DOHH2 (cell line): Measurements from ENCODE around the gene LRRC74B.

Experiments
- H3F3A ChIP-seq: fragments of 200-600 bp; sonication (generic), shearing (Covaris generic); 2 replicates; pipeline ENCODE4 v1.6.0; 2016; ENCODE audit warnings: antibody characterized with exemption, mild to moderate bottlenecking; ENCODE audit not compliant: control insufficient read depth, insufficient read depth
- H3K27ac ChIP-seq: fragments of 200-600 bp; sonication (generic); 2 replicates; pipeline ENCODE4 v1.5.1; 2014; ENCODE audit warnings: low read depth, mild to moderate bottlenecking, low read length, moderate library complexity
- H3K27me3 ChIP-seq: fragments of 200-600 bp; sonication (generic); 2 replicates; pipeline ENCODE4 v1.6.1; 2014; ENCODE audit warnings: mild to moderate bottlenecking, low read length, mixed read lengths; ENCODE audit not compliant: control insufficient read depth
- H3K36me3 ChIP-seq: fragments of 200-600 bp; sonication (generic); 2 replicates; pipeline ENCODE4 v1.6.1; 2014; ENCODE audit warnings: mild to moderate bottlenecking, low read length, moderate library complexity, mixed read lengths; ENCODE audit not compliant: control insufficient read depth
- H3K4me1 ChIP-seq: fragments of 200-600 bp; sonication (generic); 2 replicates; pipeline ENCODE4 v1.6.1; 2014; ENCODE audit warnings: mild to moderate bottlenecking, low read length, mixed read lengths; ENCODE audit not compliant: control insufficient read depth
- H3K4me2 ChIP-seq: fragments of 200-600 bp; sonication (generic); 2 replicates; pipeline ENCODE4 v1.6.0; 2014; ENCODE audit warnings: mild to moderate bottlenecking, low read length, moderate library complexity
- H3K4me3 ChIP-seq: fragments of 200-600 bp; sonication (generic); 2 replicates; pipeline ENCODE4 v1.5.1; 2014; ENCODE audit warnings: mild to moderate bottlenecking, low read length, mixed read lengths
- H3K79me2 ChIP-seq: fragments of 200-600 bp; sonication (generic); 2 replicates; pipeline ENCODE4 v1.6.1; 2014; ENCODE audit warnings: mild to moderate bottlenecking, low read length, mixed read lengths; ENCODE audit not compliant: control insufficient read depth
- H3K9me2 ChIP-seq: fragments of 200-600 bp; sonication (generic); replicated peaks from 2 replicates; pipeline ENCODE4 v1.6.1; 2014; ENCODE audit warnings: mild to moderate bottlenecking, low read length, mixed read lengths; ENCODE audit not compliant: control insufficient read depth
- H3K9me3 ChIP-seq: fragments of 200-600 bp; sonication (generic); 2 replicates; pipeline ENCODE4 v1.6.1; 2014; ENCODE audit warnings: antibody characterized with exemption, low read length, mixed read lengths; ENCODE audit not compliant: control insufficient read depth, insufficient read depth
- H4K20me1 ChIP-seq: fragments of 200-600 bp; sonication (generic); 2 replicates; pipeline ENCODE4 v1.6.0; 2014; ENCODE audit warnings: low read depth, mild to moderate bottlenecking, antibody characterized with exemption, low read length, moderate library complexity; ENCODE audit not compliant: control insufficient read depth, insufficient read depth
- CTCF ChIP-seq: fragments of 200-600 bp; sonication (generic); IDR thresholded peaks from one replicate; pipeline ENCODE4 v1.5.1; 2014; ENCODE audit warnings: antibody characterized with exemption, mild to moderate bottlenecking, low read depth, low read length; ENCODE audit not compliant: poor library complexity, severe bottlenecking
- EZH2phosphoT487 ChIP-seq: fragments of 200-600 bp; sonication (generic); IDR thresholded peaks from 2 replicates; pipeline ENCODE4 v1.6.1; 2017; ENCODE audit warnings: borderline replicate concordance, mild to moderate bottlenecking, antibody characterized with exemption, low read length, moderate library complexity, mixed read lengths

LRRC74B gene

GRCh38 chr22:21042978-21043859, 2.5 kb upstream of the LRRC74B start:
- Histone ChIP-seq H3K9me2 (no peaks in the 10 kb centered on the region), H4K20me1 (no peaks in the 10 kb centered on the region), H3K9me3 (no peaks in the 10 kb centered on the region), H3K4me1 (peaks cover 10% of the 10 kb centered on the region), H3K27ac (no peak overlapping the region), H3K79me2 (no peaks in the 10 kb centered on the region), H3K4me3 (no peak overlapping the region), H3K36me3 (no peaks in the 10 kb centered on the region), H3K4me2 (no peak overlapping the region), H3K27me3 (peaks cover 18% of the 10 kb centered on the region), H3F3A (no peaks in the 10 kb centered on the region)
- TF ChIP-seq CTCF: no peak
- no peak for TF ChIP-seq EZH2phosphoT487

GRCh38 chr22:21043860-21044535, 1.7 kb upstream of the LRRC74B start:
- no peaks in the 10 kb centered on the region for H3K9me2 ChIP-seq
- no peaks in the 10 kb centered on the region for H4K20me1 ChIP-seq
- H3K4me2 ChIP-seq: no peak overlapping the region
- H3K4me1 ChIP-seq: peaks cover 10% of the 10 kb centered on the region
- H3F3A ChIP-seq: no peaks in the 10 kb centered on the region
- H3K36me3 ChIP-seq: no peaks in the 10 kb centered on the region
- H3K9me3 ChIP-seq: no peaks in the 10 kb centered on the region
- no peak overlapping the region for H3K4me3 ChIP-seq
- TF ChIP-seq EZH2phosphoT487 (no peak), CTCF (no peak)
- H3K27ac ChIP-seq: no peak overlapping the region
- H3K79me2 ChIP-seq: no peaks in the 10 kb centered on the region
- peaks cover 16% of the 10 kb centered on the region for H3K27me3 ChIP-seq

GRCh38 chr22:21044931-21045584, 688 bp upstream of the LRRC74B start:
- H3K4me3 ChIP-seq: peak overlapping the region; percentile 31; the same call in 1 of the 2 replicates
- H3K9me2 ChIP-seq: no peaks in the 10 kb centered on the region
- peak overlapping the region; percentile 70 for H3K4me2 ChIP-seq
- peaks cover 10% of the 10 kb centered on the region for H3K4me1 ChIP-seq
- H3K9me3 ChIP-seq: no peaks in the 10 kb centered on the region
- H4K20me1 ChIP-seq: no peaks in the 10 kb centered on the region
- TF ChIP-seq CTCF (no peak), EZH2phosphoT487 (no peak)
- peaks cover 16% of the 10 kb centered on the region for H3K27me3 ChIP-seq
- no peaks in the 10 kb centered on the region for H3F3A ChIP-seq
- no peaks in the 10 kb centered on the region for H3K36me3 ChIP-seq
- no peak overlapping the region for H3K27ac ChIP-seq
- no peaks in the 10 kb centered on the region for H3K79me2 ChIP-seq
